HG02840 (cell line): ENCODE measurements around the gene MAFF.
A peak's percentile ranks its signal among the peaks of the same experiment; 100 is the strongest.
"Not testable (repeated sequence)": the region's sequence is repeated elsewhere in the genome, so short reads cannot be mapped to it uniquely, and the experiment has no call there.

ENCODE experiments used
- ATAC-seq: cut with Tn5 transposase; IDR thresholded peaks from one replicate; pipeline ENCODE4 v1.9.1; 2021; ENCODE audit warnings: mild to moderate bottlenecking, moderate library complexity, moderate number of reproducible peaks; ENCODE audit not compliant: unreplicated experiment, low FRiP score

The MAFF gene

DNA sequence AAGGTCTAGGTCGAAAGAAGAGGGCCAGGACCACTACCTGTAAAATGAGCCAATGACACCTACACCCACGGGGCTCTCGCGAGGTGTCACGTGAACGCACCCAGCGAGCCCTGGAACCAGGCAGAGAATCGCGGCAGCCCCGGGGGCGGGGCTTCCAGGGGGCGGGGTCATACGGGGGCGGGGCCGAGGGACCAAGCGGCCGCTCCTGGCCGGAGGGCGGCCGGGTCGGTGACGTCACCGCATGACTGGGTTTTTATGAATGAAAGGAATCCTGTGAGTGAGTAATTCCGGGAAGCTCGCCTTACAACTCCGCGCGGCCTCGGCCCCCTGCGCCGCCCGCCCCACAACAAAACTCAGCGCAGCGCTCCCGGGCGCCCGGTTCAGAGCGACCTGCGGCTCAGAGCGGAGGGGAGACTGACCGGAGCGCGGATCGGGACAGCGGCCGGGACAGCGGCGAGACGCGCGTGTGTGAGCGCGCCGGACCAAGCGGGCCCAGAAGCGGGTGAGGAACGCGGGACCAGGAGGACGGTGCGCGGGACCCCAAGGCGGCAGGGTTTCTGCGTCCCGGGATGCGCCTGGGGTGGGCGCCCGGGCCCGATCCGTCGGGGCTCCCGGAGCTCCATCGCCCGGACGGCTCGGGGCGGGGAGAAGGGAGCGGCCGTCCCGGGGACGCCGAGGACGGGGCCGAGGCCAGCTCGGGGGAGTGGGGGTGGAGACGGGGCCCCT, at the start of gene MAFF:
TSS of gene MAFF (plus strand) at position 284 of the 726 bp plus-strand sequence. CDS start 11,860 bp downstream, outside the sequence.
- peak; percentile 54 for ATAC-seq

DNA sequence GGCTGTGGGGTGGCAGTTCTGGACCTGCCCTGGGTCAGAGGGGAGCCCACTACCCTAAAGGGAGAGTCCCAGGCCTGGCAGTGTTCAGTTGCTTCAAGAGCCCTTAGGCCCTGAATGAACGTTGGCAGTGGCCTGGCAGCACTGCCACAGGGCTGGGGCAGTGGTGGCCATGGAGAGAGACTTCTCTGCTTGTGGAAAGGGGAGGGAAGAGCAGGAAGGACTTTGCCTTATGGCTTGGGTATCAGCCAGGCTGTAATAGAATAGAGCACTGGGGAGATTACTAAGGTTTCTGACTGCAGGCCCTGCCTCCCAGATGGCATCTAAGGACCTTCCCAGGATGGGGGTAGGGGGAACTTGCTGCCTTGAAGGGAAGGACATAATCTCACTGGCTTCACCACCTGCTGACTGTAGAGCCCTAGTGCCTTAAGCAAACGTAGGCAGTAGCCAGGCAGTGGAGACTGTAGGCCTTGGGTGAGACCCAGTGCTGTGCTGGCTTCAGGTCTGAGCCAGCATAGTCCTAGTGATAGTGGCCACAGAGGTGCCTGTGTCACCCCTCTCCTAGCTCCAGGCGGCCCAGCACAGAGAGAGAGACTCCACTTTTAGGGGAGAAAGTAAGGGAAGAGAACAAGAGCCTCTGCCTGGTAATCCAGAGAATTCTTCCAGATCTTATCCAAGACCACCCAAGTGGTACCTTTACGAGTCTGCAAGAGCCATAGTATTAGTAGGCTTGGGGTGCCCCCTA, 47.8 kb upstream of the MAFF start:
- ATAC-seq: no peak

DNA sequence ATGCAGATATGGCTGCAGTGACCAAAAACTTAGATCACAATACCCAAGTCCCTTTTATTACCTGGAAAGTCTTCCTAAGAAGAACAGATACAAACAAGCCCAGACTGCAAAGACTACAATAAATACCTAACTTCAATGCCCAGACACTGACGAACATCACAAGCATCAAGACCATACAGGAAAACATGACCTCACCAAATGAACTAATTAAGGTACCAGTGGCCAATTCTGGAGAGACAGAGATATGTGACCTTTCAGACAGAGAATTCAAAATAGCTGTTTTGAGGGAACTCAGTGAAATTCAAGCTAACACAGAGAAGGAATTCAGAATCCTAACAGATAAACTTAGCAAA, 47.3 kb upstream of the MAFF start:
- not testable (repeated sequence) for ATAC-seq

DNA sequence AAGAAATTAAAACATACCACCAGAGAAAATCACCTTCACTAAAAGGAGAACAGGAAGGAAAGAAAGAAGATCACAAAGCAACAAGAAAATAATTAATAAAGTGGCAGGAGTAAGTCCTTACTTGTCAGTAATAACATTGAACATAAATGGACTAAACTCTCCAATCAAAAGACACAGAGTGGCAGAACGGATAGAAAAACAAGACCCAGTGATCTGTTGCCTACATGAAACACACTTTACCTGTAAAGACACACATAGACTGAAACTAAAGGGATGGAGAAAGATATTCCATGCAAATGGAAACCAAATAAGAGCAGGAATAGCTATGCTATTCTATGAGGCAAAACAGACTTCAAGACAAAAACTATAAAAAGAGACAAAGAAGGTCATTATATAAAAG, 46.1 kb upstream of the MAFF start:
- no peak for ATAC-seq

DNA sequence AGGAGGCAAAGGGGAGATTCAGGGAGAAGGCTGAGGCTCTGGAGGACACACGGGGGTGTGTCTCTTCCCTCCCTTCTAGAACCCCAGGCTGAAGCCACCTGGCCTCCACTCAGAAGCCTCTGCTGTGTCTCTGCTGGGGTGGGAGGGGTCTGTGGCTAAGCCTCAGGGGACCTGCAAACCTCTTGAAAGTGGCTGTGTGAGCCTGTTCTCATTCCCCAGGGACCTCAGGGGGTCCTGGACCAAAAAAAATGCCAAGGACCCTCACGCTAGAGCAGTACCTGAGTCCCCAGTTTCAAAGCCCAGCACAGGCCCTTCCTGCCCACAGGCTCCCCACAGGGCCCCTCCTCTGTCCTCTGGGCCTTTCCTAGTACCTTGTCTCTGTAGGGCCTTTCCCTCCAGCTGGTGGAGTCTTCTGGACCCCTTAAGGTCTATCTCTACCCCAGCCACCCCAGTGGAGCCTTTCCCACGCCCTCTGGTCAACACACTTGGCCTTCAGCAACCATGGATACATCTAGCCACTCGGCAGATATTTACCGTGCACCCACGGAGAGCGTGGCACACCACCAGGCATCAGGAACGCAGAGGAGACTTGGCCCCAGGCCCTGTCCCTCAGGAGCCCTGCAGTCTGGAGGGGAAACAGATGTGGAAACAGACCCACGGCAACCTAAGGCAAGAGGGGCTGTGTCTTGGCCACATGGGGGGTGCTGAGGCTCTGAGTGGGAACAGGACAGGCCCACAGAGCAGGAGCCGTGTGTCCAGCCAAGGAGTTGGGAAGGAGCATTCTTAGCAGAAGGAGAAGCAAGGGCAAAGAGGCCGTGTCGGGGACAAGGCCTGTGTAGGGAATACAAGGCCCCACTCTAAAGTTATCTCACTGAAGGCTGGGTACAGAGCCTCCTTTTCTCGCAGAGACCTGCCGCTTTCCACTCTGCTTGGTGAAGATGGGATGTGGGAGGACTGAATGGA, 38.6 kb upstream of the MAFF start:
- no peak for ATAC-seq

DNA sequence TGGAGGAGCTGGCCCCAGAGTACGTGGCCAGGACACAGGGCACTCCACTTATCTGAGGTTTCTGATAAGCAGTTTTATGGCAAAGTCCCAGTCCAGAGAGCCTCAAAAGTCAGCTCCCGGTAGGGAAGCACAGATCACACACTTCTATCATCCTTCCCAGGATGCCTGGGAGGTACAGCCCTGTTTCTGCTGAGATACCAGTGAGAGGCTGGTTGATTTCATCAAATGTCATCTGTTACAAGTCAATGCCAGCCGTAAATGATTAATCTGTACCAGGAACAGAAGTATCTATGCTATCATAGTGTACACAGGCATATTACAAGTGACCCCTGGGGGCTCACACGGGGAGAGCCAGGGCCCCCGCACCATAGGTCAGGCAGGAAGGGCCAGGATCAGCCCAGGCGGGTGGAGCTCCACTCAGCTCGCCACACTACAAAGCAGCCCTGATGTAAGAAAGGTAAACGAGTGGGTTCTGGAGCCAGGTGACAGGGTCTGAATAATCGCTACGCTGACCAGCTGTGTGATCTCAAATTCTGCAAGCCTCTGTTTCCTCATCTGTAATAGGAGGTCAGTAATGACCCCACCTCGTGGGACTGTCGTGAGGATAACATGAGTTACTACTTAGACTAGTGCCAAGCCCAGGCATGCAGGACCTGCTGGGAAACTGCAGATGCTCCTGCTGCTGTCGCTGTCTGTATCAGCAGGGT, 37.8 kb upstream of the MAFF start:
- no peak for ATAC-seq

DNA sequence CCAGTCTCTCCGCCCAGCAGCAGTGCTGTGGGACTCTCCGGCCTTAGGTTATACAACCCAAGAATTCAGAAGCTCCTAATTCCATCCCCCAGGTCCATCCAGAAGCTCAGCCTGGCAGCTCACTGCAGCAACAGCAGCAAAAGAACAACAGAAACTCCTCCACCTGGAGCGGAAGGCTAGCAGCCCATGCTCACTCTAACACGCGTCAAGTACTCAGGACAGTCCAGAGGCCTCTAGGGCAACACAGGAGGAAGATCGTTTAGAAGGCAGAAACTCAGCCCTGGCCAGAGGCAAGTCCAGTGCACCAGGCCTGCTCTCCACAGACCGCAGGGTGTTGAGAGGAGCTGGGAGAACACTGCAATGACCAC, 37.3 kb upstream of the MAFF start:
- no peak for ATAC-seq

DNA sequence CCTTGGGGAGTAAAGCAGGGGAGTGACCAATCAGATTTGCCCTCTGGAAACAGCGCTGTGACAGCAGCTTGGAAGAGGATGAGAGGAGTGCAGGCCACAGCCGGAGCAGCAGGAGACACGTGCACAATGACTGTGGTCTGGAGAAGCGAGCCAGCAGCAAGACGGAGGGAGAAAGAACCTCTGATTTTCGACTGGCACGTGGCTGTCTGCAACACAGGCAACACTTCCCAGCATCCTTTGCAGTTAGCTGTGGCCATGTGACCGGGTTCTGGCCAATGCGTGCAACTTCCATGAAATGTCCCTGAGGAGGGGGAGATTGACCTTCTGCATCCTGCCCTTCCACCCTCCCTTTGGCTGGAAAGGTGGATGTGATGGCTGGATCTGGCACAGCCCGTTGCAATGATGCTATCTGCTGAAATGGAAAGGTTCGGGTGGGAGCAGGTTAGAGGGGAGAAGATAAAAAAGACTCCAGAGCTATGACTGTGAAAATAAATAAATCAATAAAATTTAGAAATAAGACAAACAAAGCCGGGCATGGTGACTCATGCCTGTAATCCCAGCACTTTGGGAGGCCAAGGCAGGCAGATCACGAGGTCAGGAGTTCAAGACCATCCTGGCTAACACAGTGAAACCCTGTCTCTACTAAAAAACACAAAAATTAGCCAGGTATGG, 35.7 kb upstream of the MAFF start:
- ATAC-seq: no peak

DNA sequence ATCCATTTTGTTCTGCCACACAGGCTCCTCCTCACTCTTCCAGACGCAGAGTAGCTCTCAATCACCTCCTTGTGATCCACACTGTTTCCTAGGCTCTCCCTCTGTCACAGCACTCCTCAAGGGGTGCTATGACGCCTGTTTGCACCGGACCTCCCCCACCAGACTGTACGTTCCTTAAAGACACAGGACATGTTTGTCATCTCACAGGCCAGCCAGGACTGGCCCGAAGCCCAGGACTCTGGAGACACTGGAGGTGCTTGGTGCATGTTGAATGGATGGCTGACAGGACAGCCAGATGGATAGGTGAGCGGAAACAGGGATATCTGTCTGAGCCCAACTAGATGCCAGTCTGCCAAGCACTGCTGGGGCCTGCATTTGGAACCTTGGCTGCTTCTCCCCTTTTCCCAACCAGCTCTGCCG, 33.8 kb upstream of the MAFF start:
- no peak for ATAC-seq

DNA sequence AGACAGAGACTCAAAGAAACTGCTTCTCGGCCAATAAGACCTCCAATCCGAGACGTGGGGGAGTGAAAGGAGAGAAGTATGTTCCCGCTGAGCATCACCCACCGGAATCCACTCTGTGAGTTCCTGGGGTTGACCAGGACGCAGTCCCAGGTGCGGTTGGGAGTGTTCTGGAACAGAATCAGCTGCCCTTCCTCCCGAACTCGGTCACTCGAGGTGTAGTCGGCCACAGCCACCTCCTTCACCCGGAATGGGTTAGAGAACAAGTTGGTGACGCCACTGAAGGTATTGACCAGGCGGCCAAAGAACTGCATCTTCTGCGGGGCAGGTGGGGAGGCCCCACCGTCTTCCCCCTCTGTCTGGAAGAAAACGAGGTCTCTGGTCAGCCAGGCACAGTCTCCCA, 32.7 kb upstream of the MAFF start:
- ATAC-seq: no peak

DNA sequence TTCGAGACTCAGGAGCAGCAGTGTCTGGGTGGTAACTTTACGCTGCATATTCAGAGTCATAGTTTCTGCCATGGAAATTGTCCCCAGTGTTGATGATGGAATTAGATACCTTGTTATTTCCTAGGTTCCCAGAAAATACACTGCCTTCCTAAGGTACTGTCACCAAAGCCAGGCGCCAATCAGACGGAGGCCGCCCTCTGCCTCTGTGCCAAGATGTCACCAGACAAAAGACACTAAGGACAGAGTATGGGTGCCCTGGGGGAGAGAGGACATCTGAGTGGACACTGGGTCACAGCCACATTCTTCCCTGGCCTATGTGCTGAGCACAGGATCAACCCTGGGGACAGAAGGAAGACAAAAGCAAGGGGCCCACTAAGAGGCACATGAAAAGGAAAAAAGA, 31.3 kb upstream of the MAFF start:
- ATAC-seq: no peak

DNA sequence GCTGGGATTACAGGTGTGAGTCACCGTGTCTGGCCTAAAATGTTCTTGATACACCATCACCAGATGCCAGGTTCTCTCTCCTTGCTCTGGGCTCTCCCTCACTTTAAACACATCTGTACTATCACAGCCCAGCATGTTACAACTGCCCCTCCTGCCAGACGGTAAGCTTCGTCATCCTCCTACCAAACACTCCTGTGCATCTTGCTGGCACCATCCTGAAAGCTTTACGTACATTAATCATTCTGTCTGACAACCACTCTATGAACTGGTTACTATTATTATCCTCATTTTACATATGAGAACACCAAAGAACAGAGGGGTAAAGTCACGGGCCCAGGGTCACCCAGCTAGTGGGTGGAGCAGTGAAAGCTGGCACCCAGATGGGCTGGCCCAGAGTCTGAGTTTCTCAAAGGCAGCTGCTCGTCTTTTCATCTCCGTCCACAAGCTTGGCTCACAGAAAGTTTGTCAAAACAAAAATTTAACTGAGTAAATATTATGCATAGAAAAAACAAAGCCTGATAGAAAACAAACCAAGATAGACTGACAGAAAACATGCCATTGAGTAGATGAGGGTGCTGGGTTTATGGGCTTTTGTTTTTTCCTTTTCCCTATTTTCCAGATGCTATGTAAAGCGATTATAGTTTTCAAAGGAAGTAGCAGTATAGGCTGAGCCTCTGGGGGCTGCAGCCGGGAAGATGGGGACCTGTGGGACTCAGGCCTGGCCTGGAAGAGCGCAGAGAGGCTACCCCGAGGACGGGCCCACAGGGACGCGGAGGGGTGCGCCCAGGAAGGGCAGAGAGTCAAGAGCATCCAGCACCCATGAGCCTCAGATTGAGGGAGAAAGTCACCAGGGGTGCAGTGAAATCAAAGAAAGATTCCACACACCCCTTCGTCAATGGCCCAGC, 29.6 kb upstream of the MAFF start:
- no peak for ATAC-seq

DNA sequence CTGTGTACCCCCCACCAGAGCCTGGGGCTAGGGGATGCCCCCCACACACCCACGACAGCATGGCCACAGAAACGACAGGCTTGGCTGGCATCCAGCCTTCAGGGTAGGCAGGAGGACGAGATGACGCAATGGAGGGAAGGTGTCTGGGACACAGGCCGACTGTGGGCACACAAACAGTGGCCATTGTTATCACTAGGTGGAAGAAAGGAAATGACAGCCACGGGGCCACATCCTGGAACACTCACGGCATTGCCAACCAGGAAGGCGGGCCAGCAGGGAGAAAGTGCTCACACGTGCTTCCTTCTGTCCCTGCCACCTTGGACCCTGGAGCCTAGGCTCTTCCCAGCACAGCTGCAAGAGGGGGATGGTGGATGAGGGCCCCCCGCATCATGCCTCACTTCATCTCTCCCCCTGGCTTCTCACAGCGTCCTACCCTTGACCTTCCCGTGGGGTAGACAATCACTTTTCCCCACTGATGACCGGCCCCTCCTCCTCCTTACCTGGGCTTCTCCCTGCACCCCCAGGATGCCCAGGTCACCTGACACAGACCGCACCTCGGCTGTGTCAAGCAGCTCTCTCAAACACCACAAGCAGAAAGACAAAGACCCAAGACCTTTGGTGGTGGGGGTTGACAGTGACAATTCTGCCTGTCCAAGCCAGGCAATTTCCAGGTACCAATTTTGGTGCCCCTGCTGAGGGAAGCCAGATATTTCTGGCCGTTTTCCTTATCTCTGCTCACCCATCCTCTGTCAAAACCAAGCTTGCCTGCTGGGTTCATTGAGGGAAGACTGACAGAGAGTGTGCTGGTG, 28.8 kb upstream of the MAFF start:
- no peak for ATAC-seq

DNA sequence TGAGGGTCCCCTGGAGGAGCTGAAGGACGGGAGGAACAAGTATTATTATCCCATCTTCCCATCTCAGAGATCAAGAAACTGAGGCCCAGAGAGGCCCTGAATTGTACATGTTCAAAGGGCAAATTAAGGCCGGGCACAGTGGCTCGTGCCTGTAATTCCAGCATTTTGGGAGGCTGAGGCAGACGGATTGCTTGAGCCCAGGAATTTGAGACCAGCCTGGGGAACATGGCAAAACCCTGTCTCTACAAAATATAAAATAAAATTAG, 28.2 kb upstream of the MAFF start:
- no peak for ATAC-seq

DNA sequence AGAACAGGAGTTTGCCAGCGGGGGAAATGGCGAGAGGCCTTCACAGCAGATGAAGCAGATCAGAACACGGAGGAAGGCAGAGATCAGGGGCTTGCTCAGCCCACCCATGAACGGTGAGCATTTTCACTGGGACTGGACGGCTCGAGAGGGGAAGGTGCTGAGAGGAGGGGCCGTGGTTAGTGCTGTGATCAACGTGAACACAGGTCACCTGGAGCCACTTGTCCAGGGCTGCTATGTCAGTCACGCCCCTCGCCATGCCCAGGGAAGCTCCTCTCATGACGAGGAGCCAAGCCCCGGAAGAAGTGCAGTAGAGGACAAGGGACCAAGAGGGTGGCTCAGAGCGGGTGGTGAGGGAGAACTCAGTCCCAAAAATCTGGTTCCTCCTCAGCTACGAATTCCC, 27.2 kb upstream of the MAFF start:
- no peak for ATAC-seq

DNA sequence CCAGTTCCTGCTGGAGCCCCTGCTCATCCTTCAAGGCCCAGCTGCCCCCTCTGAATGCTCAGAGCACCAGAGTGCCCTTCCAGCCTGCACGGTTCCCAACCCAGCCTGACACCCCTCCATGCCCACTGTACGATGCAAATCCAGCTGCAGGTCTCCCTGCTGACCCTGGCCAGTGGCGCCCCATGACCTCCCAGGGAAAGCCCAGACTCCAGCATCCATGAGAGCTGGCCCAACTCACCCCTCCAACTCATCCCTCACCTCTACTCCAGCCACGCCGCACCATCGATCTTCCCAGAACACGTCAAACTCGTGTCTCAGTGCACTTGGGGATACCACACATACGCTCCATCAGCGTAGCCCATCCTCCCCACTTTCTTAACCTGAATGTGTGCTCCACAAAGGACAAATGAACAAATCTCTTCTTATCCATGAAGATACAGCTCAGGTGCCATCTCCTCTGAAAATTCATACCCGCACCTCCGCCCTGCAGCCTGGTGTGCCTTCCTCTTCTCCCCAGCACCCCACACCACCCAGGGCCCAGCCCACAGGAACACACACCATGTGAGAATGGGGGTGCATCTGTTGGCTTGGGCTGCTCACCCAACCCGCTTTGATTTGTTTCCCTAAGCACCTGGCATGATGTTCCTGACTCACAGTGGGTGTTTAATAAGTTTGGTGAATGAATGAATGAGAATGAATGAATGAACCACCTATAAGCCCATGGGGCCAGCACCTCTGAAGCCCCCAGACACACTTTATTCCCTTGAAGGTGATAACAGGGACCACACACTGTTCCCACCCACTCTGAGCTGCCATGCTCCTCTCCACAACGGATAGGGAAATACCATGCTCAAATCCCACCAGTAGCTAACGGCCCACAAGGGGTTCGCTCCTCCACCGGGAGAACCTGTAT, 26.3 kb upstream of the MAFF start:
- ATAC-seq: no peak

DNA sequence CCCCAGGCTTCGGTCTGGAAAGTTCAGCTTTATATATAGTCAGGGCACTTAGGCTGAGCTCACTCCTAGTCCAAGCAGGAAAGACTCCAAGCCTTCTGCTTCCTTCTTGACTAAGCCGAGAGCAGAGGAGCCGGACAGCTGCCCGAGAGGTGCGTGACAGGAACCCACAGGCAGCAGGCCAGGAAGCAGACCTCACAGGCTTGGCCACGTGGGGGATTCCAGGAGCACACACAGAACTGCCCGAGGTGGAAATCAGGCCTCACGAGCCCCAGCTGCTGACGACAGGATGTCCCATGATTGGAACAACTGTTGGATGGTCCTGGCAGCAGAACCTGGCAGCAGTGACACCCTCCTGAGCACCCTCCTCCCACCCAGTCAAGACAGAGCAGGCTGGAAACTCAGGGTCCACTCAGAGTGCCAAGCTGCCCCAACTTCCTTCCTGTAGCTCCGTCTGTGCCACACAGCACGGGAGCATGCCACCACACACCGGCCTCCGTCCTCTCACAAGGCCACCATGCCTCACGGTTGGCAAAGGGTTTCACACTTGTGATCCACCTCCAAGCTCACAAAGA, 25.5 kb upstream of the MAFF start:
- no peak for ATAC-seq
